Nasal cavity respiratory epithelium epithelial cell of viscerocranial mucosa (primary cell): ENCODE measurements around the gene PKD2L1. TPM values are rescaled to one million over a fixed set of nuclear protein-coding genes. Genes with fewer than 3 reads are reported as not detected.

Source experiments
- total RNA-seq: library from RNA; depleted of rRNA; stranded (reverse); fragments of >200 nt; gene quantifications from 2 replicates; pipeline ENCODE4 v1.2.3, GENCODE V29; 2014

PKD2L1 gene
- total RNA-seq: not detected in 2 replicates

GRCh38 chr10:100330079-100330478 is at the start of gene PKD2L1:
PKD2L1 (minus strand) TSS chr10:100330228; CDS start chr10:100330103, 125 bp downstream.

GRCh38 chr10:100346765-100347567 is 16.9 kb upstream of the PKD2L1 start, which contains the start of gene SCD:
SCD (plus strand) TSS chr10:100347233; CDS start chr10:100347505, 272 bp downstream.

GRCh38 chr10:100286051-100287033 is 43.7 kb downstream of the PKD2L1 start, which contains the start of gene BLOC1S2:
BLOC1S2 (minus strand) TSS chr10:100286680; CDS start chr10:100286659, 21 bp downstream.

DNA sequence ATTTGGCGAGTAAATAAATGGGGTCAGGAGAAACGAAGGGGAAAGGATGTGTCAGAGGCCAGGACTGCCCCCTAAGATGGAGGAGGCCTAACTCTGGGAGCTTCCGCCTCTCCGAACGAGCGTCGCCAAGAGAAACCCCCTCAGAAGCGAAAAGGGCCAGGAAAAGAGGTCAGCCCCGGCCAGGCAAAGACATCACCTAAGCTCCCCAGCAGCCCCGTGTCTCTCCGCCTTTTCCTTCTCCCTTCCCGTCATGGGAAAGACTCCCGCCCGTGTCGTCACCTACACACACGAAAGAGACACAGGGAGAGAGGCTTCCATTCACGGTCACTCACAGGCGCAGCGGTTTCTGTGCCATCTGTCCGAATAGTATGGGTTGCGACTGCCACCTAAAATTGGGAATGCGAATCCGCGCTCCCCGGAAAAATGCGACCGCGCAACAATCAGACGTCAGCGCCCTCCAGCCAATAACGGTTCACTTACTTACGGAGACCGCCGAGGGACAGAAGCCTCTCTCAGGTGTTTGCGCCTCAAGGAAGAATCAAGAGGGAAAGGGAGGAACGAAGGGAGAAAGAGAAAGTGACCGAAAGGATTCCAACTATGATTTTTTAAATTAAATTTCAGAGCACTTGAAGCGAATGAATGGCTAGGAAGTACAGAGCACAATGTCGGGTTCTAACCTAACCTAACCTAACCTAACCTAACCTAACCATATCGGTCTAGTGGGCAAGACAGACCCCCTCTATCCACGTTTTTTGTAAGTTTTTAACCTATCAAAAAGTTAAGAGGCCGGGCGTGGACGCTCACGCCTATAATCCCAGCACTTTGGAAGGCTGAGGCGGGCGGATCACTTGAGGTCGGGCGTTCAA is 62.6 kb downstream of the PKD2L1 start, which contains the start of gene CWF19L1:
Gene CWF19L1, minus strand, starts transcription at position 400 of the 866 bp plus-strand sequence. Its CDS starts 45 bp downstream, at position 355.

Other genes starting within 250 kb of the PKD2L1 start
- not detected in 2 replicates for gene CPN1, start 248.4 kb downstream of the PKD2L1 start, total RNA-seq
- 83.9 and 89.9 TPM in 2 replicates for gene ERLIN1, start 144.2 kb downstream of the PKD2L1 start, total RNA-seq
- 34.9 and 40.0 TPM in 2 replicates for gene CHUK, start 100.6 kb downstream of the PKD2L1 start, total RNA-seq
- gene CWF19L1, start 62.6 kb downstream of the PKD2L1 start, total RNA-seq: 23.8 and 36.2 TPM in 2 replicates
- gene BLOC1S2, start 43.5 kb downstream of the PKD2L1 start, total RNA-seq: 75.7 and 131 TPM in 2 replicates
- gene SCD, start 17.0 kb upstream of the PKD2L1 start, total RNA-seq: 258 and 325 TPM in 2 replicates
- not detected in 2 replicates for gene WNT8B, start 132.8 kb upstream of the PKD2L1 start, total RNA-seq
- gene SEC31B, start 189.6 kb upstream of the PKD2L1 start, total RNA-seq: 0.68 and 2.2 TPM in 2 replicates
- 87.1 and 165 TPM in 2 replicates for gene NDUFB8, start 199.6 kb upstream of the PKD2L1 start, total RNA-seq
- 10.6 and 17.8 TPM in 2 replicates for gene HIF1AN, start 205.7 kb upstream of the PKD2L1 start, total RNA-seq